HS-27A (cell line): ENCODE results near the gene ASIC3.
A peak's percentile ranks its signal among the peaks of the same experiment; 100 is the strongest.

Source experiments
- DNase-seq: peaks from one replicate; pipeline ENCODE4 v3.0.0-alpha.2; 2012; ENCODE audit warnings: low read depth, missing footprints

Gene ASIC3

DNA sequence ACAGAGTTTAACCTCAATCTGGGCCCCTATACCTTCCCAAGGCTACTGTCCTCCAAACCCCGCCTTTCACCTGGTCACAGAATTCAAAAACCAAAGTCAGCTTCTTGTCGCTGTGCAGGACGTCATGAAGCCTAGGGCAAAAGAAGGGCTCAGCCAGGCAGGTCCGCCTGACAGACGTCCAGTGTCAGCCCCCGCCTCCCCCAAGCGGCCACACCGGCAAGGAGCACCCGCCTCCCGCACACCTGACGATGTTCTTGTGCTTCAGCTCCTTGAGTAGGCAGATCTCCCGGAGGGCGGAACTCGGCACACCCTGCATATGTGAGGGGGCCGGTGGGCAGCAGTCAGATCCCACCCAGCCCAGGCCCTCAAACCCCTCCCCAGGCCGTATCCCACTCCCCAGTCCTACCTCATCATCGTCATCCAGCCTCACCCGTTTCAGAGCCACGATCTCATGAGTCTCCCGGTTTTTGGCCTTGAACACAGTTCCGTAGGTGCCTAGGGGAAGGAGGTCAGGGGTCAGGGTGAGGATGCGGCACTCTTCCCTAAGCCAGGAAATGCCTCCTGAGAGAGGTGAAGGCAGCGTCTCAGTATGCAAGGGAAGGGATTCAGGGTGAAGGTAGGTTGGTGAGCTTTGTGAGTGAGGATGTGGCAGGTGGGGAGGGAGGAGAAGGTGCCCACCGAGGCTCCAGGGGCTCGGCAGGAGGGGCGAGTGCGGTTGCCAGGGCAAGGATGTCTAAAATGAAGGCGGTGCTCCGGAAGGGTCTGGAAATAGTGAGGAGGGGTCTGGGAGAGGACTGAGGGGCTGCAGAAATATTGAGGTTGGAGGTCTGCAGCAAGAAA lies 8.6 kb downstream of the ASIC3 start:
- no peak for DNase-seq

DNA sequence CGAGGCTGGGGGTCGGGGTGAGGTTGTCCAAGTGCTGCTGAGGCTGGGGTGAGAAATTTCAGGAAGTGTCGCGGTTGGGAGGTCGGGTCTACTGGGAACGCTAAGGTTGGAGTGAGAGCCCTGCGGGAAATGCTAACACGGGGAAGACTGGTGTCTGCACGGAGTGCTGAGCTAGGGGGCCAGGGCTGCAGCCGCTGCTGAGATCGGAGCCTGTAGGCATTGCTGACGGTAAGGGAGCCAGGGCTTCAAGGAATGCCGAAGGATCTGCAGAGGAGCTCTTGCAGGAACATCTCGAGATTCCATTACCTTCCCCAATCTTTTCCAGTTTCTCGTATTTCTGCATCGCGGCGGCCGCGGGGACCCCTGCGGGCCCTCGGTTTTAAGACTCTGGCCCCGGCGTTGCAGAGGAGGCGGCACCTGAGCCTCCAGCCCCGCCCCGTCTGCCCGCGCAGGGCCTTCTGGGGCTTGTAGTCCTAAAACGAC lies 9.2 kb downstream of the ASIC3 start, which contains the start of gene CDK5:
Gene CDK5, minus strand, starts transcription at position 392 of the 483 bp plus-strand sequence. Its CDS starts 49 bp downstream, at position 343.
- DNase-seq, result no peak

DNA sequence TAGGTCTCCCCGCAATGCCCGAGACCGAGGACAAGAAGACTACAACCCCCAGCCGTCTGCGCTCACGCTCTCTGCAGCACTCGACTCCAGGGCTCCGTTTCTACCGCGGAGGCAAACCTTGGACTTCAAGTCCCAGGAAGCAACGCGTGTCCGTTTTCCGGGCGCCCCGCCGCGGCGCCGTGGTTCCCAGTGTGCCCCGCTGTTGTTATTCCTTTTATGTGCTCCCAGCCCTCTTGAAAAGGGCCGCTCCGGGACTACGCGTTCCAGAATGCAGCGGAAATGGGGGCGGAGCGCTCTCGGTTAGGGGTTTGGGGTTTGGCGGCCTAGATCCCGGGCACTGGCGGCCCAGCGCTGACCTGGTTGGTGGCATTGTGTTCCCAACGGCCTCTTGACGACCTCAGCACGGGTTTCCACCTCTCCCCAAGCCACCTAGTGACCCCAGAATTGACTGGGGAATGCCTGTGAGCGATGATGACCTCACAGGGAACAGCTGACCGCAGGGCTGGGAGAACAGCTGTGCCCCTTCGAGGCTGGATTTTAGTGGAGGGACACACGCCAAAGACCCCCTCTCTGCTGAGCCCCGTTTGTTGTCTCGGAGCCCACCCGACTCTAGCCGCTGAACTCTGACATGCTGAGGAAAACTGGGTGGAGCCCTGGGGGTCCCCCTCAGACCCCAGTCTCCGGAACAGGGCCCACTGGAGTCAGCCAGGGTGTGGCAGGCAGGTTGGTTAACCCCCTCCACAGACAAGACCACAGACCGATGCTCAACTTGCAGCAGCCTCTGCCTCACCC lies 9.9 kb downstream of the ASIC3 start:
- DNase-seq, result peak; percentile 86

DNA sequence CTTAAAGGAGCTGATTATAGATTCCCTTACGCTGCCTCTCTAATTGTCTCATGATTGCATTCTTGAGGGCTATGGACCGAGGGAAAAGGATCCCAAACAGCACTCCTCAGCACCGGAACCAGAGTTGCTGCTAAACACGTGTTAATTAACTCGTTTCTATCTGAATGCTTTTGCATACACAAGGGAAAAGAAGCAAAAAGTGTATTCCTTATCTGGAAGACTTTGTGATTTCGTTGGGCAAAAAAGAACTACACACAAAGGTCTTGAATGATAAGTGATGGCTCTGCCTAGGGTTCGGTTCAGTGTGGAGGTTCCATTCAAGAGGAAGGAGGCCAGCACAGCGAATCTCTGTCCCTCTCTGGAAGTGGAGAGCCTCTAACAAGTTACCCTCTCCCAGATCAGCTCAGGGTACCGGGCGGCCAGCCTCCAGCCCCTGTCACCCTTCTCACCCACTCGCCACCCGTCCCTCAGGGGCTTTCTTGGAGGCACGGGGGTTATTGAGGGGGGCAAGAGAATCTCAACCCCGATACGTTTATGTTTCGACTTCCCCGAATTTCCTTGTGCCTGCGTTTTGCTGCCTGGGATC lies 10.5 kb downstream of the ASIC3 start:
- no peak for DNase-seq

DNA sequence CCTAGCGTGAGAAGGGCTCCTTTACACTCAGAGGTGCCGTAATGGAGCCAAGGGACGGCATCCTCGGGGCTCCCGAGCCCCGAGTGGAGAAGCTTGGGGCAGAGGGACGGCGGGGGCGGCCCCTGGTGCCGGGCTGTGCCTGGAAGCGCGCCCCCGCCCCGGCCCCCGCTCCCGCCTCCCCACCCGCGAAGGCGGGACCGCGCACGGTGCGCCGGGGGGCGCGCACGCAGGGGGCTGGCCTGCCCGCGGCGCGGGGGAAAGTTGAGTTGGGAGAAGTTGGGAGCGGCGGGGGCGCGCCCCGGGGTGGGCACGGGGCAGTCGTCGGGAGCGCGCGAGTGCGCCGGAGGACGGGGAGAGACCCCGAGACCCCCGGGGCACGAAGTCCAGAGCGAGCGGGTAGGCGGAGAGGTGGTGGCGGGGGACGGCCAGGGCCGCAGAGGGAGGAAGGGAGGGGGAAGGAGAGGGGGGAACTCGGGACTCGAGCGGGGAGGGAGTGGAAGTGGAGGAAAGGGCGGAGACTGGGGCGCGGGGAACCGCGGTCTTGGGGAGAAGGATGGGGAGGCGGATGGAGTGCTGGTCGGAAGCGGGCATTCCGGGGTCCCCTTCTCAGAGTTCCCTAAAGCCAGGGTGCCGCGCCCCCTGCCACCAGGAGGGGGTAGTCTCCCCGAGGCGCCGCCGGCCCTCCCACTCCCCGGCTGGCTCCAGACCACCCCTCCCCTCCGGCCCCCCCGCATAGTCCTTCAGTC lies 11.2 kb downstream of the ASIC3 start, which contains the start of gene SLC4A2:
Gene SLC4A2, plus strand, starts transcription at position 223 of the 746 bp plus-strand sequence. CDS start 2,399 bp downstream, outside the sequence.
- no peak for DNase-seq

DNA sequence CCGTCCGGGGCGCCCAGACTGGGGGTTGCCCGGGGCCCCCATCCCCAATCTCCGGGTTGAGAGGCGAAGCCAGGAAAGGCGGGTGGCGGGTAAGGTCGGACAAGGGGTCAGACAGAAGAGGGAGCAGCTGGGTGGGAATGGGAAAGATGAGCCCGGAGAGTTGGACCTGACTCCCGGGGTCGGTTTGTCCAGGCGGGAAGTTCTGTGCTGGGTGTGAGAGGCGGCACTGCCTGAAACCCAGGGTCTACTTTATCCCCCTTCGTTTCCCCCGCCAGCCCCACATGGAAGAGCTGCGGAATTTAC lies 11.7 kb downstream of the ASIC3 start:
- DNase-seq, result no peak

DNA sequence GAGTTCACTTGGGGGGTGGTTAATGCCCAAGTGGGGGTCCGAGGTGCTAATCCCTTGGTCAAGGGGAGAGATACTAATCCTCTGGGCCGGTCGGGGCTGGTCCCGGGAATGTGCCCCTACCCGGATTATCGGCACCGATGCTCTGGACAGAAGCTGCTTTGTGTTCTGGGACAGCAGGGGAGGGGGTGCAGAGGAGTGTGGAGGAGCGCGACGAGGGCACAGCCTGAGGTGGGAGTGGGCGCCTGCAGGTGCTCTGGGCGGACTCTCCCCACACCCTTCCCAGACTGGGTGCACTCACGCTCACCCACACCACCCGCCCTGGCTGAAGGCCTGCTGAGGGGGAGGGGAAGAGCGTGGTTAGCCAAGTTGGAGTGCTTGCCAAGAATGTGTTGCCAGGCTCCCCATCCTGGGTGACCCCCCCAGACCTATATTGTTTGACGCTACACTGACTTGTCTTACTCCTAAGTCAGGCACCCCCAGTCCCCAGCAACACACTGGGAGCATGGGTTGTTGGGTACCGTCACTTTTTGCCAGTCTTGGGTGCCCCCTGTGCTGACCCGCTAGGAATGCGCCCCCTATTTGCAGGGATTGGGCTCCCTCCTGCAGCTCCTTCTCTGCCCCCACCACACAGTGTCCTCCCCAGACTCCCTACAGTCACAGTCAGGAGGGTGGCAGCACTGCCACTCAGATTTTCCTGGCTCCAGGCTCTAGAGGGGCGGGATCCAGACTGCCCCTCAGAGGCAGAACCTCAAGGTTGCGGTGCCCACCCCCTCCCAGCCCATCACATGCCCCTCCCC lies 12.3 kb downstream of the ASIC3 start:
- no peak for DNase-seq

DNA sequence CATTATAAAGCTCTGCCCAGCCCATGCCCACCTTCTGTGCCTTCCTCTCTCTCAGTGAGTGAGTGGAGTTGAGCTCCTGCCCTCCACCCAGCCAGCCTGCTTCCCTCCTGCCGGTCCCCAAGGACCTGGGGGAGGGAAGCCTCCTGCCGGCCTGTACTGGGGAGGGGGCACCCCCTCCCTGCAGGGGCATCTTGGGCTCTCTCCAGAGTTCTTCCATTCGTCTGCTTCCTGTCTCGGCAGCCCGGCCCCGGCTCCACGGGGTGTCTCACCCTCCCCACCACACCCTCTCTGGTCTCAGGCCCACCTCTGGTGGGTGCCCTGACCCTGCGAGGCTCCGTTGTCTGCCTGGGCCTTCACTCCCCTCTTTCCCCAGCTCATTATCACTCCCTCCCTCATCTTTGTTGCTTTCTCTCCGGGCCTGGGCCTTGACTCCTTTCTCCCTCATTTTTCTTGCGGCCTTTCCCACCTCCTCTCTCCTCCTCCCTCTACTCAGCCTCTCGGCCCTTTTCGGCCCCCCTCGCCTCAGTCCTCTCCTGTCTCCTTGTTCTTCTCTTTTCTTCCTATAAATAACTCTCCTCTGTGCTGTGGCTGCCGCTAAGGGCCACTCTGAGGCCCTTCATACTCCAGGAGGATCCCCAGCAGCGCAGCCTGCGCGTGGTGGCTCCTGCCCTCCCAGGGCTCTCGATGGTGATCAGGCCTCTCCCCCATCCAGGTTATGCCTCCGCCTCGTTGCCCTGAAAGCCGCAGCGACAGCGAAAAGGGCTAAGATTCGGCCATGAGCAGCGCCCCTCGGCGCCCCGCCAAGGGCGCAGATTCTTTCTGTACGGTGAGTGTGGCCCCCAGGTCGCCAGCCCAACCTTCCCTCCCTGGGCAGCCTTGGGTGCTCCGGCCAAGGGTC lies 13.1 kb downstream of the ASIC3 start:
- no peak for DNase-seq

DNA sequence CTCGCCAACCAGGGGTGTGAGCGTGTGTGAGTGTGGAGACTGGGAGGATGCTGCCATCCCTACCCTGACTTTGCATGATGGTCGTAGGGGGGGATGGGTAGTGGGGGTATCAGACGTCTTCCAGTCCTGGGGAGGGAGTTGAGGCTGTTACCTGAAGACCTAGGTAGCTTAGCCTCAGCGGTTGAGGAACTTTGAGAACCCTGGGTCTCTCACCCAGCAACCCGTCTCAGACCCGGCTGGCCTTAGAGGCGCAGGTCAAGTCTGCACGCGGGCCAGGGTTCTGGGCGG lies 13.7 kb downstream of the ASIC3 start:
- no peak for DNase-seq

DNA sequence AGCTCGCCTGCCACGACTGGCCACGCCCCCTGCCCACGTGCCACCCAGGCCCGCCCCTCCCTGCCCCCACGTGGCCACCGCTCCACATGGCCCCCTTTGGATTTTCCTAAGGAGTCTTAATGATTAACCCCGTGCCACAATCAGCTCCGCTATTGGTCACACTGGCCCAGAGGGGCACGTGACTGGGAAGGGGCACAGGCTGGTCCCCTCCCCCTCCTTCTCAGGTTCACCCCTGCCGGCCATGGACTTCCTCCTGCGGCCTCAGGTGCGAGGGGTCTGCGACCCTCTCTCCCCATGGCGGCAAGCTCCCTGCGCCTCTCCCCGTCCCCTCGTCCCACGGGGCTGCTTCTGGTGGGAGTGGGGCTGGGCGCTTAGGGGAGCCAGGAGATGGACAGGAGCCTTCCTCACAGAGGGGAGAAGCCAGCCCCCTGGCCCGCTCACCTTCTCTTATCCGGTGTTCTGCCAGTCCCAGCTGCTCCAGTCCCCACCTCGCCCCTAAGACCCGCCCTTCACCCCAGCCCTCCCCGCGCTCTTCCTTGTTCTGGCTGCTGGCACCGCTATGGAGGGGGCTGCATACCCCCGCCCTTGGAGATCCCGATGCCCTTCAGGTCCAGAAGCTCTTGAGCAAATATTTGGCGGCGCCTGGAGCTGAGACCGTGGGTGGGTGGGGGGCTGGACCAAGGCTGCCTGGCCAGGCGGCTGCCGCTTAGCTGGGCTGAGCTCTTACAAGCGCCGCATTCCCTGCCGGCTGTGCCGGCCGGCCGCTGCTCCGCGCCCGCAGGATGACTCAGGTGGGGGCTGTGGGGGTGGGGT lies 14.3 kb downstream of the ASIC3 start:
- no peak for DNase-seq

DNA sequence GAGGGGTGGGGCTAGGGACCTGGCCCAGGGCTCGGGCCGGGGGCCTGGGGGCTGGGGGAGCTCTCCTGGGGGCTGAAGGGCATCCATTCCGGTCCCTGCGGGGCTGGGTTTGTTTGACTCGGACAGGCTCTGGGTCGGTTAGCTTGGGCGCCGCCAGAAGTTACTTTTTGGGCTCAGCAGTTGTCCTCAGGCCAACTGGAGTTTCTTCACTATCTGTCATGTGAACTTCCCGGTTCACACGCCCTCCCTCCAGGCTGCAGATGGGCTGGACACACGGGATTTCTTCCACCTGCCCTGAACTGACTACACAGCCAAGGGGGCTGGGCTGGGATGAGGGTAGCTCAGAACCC lies 14.9 kb downstream of the ASIC3 start:
- no peak for DNase-seq

DNA sequence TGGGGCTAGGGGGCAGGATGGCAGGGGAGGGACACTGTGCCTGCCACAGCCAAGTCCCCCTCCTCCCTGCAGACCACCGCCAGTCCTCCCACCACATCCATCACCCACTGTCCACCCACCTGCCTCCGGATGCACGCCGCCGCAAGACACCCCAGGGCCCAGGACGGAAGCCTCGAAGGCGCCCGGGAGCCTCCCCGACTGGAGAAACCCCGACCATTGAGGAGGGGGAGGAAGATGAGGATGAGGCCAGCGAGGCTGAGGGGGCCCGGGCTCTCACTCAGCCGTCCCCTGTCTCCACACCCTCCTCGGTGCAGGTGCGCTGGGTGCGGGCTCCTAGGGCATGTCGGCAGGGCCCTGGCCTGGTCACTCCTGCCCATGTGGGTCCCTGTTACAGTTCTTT lies 16.1 kb downstream of the ASIC3 start:
- DNase-seq, result no peak

DNA sequence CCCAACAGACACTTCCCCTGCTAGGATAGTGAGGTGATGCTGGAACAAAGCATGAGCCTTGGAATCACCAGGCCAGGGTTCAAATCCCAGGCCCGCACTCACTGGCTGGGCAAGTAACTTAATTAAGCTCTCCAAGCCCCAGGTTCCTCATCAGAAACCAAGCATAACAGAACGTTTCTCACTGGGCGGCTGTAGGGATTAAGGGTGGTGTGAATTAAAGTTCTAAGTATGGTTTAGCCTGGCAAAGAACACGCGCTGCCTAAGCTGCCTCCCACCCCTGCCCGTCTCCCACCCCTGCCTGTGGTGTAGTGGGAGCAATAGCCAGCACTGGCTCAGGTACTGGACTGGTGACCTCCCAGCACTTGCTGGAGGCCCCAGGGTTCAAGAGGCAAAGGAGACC lies 16.7 kb downstream of the ASIC3 start:
- no peak for DNase-seq

DNA sequence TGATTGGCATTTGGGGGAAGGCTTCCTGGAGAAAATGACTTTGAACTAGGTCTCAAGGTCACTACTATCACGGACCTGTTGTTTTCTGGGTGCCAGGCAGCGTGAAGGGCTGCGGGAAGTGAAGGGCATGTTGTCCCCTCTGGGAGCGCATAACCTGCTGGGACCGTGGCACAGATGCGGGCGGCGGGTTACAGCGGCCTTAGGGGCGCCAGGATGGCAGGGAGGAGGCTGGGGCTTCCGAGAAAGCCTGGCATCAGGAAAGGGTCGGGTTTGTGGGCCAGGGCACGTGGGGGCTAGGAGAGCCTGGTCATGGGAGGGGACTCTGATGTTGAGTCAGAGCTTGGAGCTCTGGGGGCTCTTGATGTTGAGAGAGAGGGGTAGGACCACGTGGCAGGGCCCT lies 17.2 kb downstream of the ASIC3 start:
- no peak for DNase-seq

DNA sequence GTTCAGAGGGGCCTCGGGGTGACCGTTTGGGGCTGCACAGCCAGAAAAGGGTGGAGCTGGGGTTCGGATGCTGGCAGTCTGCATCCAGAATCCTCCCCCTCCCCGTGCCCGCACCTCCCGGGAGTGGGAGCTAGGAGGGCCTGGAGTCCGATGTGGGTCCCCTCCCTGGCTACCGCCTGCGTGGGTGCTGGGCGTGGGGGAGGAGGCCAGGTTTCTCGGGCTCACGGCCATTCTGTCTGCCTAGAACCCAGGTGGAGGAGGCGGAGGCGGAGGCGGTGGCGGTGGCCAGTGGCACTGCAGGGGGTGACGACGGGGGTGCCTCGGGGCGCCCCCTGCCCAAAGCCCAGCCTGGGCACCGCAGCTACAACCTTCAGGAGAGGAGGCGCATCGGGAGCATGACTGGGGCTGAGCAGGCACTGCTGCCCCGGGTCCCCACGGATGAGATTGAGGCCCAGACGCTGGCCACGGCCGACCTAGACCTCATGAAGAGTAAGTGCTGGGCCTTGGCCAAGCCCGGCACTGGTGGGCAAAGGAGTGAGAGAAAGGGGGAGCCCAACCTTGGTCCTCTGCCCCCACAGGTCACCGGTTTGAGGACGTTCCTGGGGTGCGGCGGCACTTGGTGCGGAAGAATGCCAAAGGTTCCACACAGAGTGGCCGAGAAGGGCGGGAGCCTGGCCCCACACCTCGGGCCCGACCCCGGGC lies 18.1 kb downstream of the ASIC3 start:
- no peak for DNase-seq

DNA sequence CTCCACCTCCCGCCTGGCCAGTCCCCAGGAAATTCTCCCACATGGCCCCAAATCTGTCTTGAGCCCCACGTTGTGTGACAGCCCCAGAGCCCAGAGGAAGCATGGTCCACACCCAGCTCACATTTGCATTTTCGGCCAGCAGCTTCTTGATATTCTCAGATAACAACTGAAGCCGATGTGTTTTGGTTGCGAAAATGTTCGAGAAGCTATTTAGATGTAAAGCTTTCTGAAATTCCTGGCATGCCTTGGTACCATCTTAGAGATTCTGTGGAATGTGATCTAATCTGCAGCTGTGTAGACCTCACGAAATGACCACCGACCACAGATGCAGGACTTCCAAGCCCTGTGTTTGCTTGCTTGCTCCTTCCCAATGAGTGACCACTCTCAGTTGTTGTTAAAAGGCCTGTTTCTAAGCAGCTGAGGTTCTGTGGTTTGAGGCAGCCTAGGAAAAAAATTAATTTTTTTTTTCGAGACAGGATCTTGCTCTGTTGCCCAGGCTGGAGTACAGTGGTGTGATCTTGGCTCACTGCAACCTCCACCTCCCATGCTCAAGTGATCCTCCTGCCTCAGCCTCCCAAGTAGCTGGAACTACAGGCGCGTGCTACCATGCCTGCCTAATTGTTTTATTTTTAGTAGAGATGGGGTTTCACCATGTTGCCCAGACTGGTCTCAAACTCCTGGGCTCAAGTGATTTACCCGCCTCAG lies 19.9 kb downstream of the ASIC3 start:
- no peak for DNase-seq

DNA sequence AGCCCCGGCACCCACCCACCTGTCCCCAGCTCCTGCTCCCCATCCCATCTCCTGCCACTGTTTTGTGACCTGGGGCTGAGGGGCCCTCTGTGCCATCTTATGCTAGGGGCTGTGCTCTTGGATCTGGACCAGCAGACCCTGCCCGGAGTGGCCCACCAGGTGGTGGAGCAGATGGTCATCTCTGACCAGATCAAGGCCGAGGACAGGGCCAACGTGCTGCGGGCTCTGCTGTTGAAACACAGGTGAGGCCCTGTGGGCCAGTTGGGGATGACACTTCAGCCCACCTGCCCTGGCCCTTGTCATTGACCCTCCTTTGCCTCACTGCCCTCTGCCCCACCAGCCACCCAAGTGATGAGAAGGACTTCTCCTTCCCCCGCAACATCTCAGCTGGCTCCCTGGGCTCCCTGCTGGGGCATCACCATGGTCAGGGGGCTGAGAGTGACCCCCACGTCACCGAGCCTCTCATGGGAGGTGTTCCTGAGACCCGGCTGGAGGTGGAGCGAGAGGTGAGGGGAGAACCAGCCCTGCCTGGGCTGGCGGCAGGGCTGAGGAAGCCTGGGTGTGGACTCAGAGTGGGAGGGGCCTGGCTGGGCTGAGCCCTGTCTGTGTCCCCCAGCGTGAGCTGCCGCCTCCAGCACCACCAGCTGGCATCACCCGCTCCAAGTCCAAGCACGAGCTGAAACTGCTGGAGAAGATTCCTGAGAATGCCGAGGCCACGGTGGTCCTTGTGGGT lies 21.7 kb downstream of the ASIC3 start:
- DNase-seq, result no peak

DNA sequence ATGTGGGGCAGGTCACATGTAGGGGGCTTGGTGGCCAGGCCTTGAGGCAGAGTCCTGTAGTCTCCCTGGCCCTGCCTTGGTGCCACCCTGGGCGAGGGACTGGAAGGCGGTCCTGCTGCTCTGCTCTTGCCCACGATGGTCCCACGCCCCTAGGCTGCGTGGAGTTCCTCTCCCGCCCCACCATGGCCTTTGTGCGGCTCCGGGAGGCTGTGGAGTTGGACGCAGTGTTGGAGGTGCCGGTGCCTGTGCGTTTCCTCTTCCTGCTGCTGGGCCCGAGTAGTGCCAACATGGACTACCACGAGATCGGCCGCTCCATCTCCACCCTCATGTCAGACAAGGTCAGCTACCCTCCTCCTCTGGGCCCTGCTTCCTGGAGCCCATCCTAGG lies 22.2 kb downstream of the ASIC3 start:
- no peak for DNase-seq
